ENCODE data around the gene UMODL1.

DNA sequence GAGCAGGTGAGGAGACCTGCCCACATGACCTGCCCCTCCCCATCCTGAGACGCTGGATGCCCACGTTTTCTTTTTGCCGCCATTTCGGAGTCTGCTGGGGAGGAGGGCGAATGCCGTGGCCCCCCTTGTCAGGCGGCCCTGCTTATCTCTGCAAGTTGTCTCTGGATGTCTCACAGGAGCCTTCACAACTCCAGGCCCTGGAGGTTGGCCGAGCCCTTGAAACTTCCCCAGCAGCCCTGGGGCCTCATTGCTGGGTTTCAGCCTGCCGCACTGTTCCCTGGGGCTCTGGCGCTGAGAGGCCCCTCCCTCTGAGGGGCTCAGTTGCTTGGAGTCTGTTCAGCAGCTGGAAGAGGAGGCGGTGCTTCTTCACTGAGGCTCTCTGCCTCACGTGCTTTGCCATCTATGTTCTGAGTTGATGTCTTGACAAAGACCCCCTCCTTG lies 31.2 kb upstream of the UMODL1 start:
- no peak for TF ChIP-seq POLR2A (IDR thresholded peaks at IDR 0.05)
- TF ChIP-seq, protein P1, sequence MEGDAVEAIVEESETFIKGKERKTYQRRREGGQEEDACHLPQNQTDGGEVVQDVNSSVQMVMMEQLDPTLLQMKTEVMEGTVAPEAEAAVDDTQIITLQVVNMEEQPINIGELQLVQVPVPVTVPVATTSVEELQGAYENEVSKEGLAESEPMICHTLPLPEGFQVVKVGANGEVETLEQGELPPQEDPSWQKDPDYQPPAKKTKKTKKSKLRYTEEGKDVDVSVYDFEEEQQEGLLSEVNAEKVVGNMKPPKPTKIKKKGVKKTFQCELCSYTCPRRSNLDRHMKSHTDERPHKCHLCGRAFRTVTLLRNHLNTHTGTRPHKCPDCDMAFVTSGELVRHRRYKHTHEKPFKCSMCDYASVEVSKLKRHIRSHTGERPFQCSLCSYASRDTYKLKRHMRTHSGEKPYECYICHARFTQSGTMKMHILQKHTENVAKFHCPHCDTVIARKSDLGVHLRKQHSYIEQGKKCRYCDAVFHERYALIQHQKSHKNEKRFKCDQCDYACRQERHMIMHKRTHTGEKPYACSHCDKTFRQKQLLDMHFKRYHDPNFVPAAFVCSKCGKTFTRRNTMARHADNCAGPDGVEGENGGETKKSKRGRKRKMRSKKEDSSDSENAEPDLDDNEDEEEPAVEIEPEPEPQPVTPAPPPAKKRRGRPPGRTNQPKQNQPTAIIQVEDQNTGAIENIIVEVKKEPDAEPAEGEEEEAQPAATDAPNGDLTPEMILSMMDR (IDR thresholded peaks at IDR 0.05) = no peak
